COR-L47 (cell line): ENCODE data around the gene IKBKE.

ENCODE experiments used
- DNase-seq: peaks from one replicate; lab custom pipeline; 2025; lab: John Stamatoyannopoulos, UW

Gene IKBKE

GRCh38 chr1:206469933-206470691, at the start of gene IKBKE:
Gene IKBKE, plus strand, starts transcription at chr1:206470476. Its CDS starts 2,752 bp downstream, at chr1:206473228.
- no peak for DNase-seq

GRCh38 chr1:206421616-206422340, 48.5 kb upstream of the IKBKE start:
- no peak for DNase-seq

DNA sequence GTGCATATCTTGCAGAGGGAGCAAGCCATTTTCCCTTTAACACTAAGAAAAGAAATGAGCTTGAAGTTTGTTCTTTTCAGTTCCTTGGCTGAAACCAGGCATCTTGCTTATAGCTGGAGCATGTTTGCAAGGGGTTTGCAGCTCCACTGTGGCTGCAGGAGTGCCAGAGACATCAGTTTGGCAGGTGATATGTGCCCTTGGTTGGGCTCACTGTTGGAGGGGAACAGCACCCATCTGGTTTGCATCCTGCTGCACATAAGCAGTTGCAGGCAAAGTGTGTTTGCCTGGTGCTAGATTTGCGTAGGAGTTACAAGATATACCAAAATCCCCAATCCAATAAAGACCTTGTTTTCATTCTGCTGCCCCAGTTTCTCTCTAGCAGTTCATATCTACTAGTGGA, 47.8 kb upstream of the IKBKE start:
- no peak for DNase-seq

GRCh38 chr1:206427291-206427690, 43.0 kb upstream of the IKBKE start:
- no peak for DNase-seq

GRCh38 chr1:206429421-206429820, 40.9 kb upstream of the IKBKE start:
- DNase-seq: no peak

- no peak for DNase-seq
These were observed 40.0 kb upstream of the IKBKE start for GRCh38 chr1:206430031-206430983.

GRCh38 chr1:206435445-206435844, 34.8 kb upstream of the IKBKE start:
- no peak for DNase-seq

DNA sequence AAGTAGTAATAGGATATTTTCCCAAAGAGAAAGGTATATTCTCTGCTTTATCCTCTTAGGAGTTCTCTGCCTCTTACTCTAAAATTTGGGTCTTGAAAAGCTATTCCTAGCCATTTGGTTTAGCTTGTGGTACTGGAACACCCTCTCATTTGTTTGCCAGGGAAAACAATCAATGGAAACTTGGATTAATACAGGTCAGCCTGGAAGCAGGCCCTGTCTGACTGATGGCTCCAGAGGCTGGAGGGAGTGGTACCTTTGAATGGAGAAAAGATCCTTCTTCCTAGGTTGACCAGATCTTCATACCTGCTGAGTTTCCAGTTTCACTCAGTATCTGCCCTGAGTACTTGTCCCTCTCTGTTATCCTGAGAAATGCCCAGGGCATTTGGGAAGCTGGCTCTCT, 31.7 kb upstream of the IKBKE start:
- no peak for DNase-seq

- no peak for DNase-seq
These were observed 31.1 kb upstream of the IKBKE start for GRCh38 chr1:206439205-206439604.

- no peak for DNase-seq
These were observed 28.8 kb upstream of the IKBKE start for GRCh38 chr1:206441336-206441967.

DNA sequence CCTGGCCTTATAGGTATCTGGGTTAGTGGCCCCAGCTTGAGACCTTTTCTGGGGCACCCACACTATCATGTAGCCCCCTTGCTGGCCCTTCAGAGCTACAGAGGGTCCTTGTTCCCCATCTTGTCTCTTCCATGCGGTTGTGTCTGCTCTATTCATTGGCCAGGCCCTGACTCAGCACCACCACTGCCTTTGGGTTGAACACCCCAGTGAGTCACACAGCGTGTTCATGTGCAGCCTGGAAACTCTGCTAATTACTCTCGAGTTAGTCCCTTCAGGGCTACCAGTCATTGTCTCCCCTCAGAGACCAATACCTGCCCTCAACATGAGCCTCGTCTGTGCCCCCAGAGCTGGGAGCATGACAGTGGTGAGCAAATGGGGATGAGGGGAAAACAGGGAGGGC, 28.2 kb upstream of the IKBKE start:
- no peak for DNase-seq

GRCh38 chr1:206445116-206445515, 25.2 kb upstream of the IKBKE start:
- no peak for DNase-seq

DNA sequence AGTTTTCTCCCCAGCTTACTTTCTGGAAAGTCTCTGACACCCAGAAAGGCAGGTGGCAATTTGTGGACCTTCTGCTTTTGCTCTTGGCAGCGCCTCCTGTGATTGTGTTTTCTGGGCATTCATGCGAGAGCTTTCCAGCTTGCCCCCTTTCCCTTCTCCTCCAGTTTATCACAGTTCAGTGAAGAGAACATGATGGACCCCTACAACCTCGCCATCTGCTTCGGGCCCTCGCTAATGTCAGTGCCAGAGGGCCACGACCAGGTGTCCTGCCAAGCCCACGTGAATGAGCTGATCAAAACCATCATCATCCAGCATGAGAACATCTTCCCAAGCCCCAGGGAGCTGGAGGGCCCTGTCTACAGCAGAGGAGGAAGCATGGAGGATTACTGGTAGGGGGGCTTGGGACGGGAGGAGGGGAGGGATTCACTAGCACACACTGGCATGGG, 24.3 kb upstream of the IKBKE start:
- DNase-seq: no peak

DNA sequence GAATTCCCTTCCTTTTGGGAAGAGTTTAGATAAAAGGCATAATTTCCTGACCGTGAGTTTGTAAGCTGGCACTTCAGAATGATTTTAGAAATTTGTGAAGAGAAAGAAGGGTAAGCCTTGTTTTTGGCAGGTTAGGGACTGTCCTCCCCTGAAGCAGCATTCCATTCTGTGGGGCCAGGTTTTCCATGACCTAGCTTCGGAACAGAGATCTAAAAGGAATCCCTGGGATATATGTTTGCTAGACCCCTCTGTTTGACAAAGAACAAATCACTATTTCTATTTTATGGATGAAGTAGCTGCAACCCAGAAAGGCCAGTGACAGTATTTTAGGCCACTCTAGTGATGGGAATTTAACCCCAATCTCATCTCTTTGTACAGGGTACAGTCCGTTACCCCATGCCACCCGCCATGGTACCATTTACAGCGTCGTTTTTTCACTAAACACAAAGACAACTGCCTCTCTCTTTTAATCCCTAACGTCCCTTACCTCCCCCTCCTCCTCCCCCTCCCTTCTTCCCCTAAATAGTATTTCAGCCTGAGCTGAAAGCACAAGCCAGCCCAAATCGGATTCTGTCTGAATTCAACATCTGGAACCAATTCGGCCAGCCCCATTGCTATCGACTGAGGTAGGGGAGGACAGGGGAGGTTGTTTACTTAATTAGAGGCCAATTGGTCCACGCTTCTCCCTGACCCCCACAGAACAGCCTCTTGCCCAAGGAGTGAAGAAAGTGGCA, 23.4 kb upstream of the IKBKE start:
- DNase-seq: no peak

DNA sequence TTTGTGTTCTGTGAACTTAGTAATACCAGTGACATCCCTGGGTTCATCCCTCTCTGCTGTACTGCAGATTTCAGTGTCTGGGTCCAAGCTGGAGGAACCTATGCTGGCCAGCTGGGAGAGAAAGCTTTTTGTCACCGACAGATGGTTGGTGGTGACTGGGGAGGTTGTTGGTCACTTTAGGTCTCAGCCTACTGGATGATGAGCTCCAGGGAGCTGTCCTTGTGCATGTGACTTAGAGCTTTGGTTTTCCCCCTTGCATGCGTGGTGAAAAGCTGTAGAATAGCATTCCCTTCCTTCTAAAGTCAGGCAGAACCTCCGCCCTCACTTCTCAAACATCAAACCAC, 22.9 kb upstream of the IKBKE start:
- no peak for DNase-seq

DNA sequence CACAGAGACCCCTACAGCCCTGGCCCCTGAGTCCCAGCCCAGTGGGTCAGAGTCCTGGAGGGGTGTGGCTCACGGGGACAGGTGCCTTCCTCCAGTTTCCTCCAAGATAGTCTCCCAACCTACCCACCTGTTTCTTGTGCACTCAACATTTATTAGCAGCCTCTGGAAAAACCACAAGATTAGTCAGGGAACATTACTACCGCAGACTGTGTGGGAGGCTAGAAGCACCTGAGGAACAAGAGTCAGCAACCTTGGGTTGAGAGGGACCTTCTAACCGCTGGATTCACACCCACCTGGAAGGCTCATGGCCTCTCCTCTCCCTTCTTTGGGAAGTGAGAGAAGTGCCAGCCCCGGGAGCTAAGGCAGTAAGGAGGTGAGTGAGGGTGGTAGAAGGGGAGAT, 22.5 kb upstream of the IKBKE start:
- DNase-seq: no peak

GRCh38 chr1:206448471-206448870, 21.8 kb upstream of the IKBKE start:
- no peak for DNase-seq

DNA sequence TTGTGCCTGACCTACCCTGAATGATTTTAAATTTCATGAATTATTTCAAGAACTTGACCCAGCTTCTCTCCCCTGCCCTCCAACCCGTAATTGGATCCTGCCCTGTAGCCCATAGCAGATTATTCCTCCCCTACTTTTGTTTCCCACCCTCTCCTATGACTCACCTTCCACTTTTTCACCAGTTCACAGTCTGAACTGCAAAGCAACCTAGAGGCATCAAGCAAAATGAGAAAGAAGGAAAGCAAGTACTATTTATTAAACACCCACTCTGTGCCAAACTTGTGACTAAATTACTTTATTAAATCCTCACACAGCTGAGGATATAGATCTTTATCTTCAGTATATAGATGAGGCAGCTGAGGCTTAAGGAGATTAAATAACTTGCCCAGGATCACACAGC, 20.7 kb upstream of the IKBKE start:
- no peak for DNase-seq

- DNase-seq: no peak
These were observed 20.0 kb upstream of the IKBKE start for GRCh38 chr1:206450281-206450680.

GRCh38 chr1:206451134-206451686, 19.1 kb upstream of the IKBKE start:
- DNase-seq: no peak

DNA sequence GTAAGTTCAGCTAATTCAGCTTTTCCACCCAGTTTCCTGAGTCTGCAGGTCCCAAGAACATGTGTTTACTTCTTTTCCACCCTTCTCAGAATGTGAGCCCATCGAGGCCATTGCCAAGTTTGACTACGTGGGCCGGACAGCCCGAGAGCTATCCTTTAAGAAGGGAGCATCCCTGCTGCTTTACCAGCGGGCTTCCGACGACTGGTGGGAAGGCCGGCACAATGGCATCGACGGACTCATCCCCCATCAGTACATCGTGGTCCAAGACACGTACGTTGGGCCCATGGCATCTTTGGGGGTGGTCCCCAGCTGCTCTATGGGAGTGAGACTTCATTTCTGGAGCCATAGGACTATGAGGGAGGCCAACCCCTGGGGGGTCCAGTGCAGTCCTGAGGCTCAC, 17.2 kb upstream of the IKBKE start:
- no peak for DNase-seq
